Measurements from ENCODE around the gene SPINDOC. TPM values are rescaled to one million over a fixed set of nuclear protein-coding genes. Genes with fewer than 3 reads are reported as not detected.
"Not testable (repeated sequence)": the region's sequence is repeated elsewhere in the genome, so short reads cannot be mapped to it uniquely, and the experiment has no call there.

The SPINDOC gene
- total RNA-seq, 3 donors from 2014 or later = 5.8 to 22.3 (median 7.0) TPM

DNA sequence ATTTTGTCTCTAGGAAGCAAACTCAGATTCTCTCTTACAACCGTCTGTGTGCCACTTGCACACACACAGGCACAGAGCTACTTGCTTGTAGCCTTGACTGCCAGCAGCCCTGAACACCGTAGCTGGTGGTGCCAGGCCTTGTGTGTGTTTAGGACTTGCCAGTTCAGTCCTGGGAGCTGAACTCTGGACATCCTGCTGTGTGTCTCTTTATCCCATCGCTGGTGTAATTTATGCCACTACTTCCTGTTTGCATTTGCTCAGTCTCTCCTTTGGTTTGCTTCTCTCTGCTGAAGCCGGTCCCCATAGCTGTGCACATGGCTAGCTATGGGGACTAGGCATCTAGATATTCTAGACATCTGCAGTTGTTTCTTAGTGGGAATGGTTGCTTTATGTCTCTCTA lies 49.7 kb downstream of the SPINDOC start:
- DNase-seq (peak; percentile 64 to 73 (median 65)), ATAC-seq (peak; percentile 91)
- peaks cover 55% of the 10 kb centered on the region for H3K4me1 ChIP-seq (ENCODE audit: low read depth)
- TF ChIP-seq, protein P1, sequence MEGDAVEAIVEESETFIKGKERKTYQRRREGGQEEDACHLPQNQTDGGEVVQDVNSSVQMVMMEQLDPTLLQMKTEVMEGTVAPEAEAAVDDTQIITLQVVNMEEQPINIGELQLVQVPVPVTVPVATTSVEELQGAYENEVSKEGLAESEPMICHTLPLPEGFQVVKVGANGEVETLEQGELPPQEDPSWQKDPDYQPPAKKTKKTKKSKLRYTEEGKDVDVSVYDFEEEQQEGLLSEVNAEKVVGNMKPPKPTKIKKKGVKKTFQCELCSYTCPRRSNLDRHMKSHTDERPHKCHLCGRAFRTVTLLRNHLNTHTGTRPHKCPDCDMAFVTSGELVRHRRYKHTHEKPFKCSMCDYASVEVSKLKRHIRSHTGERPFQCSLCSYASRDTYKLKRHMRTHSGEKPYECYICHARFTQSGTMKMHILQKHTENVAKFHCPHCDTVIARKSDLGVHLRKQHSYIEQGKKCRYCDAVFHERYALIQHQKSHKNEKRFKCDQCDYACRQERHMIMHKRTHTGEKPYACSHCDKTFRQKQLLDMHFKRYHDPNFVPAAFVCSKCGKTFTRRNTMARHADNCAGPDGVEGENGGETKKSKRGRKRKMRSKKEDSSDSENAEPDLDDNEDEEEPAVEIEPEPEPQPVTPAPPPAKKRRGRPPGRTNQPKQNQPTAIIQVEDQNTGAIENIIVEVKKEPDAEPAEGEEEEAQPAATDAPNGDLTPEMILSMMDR (IDR thresholded peaks at IDR 0.05) = no peak
- no peaks in the 10 kb centered on the region for H3K36me3 ChIP-seq (ENCODE audit: low read depth)
- H3K4me3 ChIP-seq = no peak overlapping the region
- no peaks in the 10 kb centered on the region for H3K9me3 ChIP-seq
- intact Hi-C loops (cut with DNase I, micrococcal nuclease) = no loop called here

DNA sequence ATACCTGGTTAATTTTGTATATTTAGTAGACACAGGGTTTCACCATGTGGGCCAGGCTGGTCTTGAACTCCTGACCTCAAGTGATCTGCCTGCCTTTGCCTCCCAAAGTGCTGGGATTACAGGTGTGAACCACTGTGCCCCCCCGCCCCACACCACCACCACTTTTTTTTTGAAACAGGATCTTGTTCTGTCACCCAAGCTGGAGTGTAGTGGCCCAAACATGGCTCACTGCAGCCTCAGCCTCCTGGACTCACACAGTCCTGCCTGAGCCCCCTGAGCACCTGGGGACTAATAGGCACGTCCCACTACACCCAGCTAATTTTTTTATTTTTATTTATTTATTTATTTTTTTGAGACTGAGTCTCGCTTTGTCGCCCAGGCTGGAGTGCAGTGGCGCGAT lies 50.4 kb downstream of the SPINDOC start:
- H3K9me3 ChIP-seq; H3K4me3 ChIP-seq; H3K36me3 ChIP-seq (ENCODE audit: low read depth); ATAC-seq; intact Hi-C loops (cut with DNase I, micrococcal nuclease): not testable (repeated sequence)
- H3K4me1 ChIP-seq (ENCODE audit: low read depth) = peaks cover 55% of the 10 kb centered on the region
- DNase-seq = peak in 2 of 3 donors; percentile 24 to 27

DNA sequence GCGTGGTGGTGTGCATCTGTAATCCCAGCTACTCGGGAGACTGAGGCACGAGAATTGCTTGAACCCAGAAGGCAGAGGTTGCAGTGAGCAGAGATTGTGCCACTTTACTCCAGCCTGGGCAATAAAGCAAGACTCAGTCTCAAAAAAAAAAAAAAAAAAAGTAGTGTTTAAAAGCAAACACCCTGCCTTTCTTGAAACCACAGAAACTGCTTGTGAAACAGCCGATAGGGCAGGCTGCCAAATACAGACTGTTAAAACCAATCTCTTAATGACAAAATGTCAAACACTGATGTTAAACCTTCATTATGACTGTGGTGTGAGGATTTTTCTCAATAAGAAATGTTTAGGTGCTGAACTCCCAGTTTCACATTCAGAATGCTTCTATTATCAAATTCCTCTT lies 53.0 kb downstream of the SPINDOC start:
- H3K4me1 ChIP-seq (ENCODE audit: low read depth) = peaks cover 75% of the 10 kb centered on the region
- peak; percentile 43 for ATAC-seq

DNA sequence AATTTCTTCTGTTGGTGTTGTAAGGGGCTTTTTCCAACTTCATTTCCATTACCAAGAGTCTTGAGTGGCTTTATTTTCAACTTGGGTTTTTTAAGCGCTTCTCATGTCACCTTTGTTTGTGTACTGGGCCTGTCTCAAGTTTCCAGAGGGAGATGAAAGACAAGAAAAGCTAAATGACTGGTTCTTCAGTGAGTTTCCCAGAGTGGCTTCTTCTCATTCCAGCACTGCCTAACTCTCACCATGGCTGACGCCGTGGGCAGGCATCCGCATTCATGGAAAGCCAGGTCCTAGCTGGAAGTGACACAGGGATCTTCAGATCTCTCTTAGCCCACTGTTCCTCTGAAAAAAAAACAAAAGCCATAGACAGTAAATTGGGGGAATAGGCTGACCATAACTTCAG lies 54.3 kb downstream of the SPINDOC start:
- Histone ChIP-seq H3K36me3 (ENCODE audit: low read depth) (no peaks in the 10 kb centered on the region), H3K4me1 (ENCODE audit: low read depth) (peaks cover 84% of the 10 kb centered on the region), H3K4me3 (no peak overlapping the region), H3K9me3 (no peaks in the 10 kb centered on the region)
- ATAC-seq (no peak), DNase-seq (peak in 2 of 3 donors; percentile 15 to 16)
- intact Hi-C loops (cut with DNase I, micrococcal nuclease) = no loop called here
- TF ChIP-seq, protein P1 (IDR thresholded peaks at IDR 0.05) = no peak

More for the DNA sequence above, 53.0 kb downstream of the SPINDOC start:
- peak; percentile 46 to 91 (median 47) for DNase-seq
- TF ChIP-seq, protein P1 (IDR thresholded peaks at IDR 0.05) = no peak
- Histone ChIP-seq H3K36me3 (ENCODE audit: low read depth) (no peaks in the 10 kb centered on the region), H3K4me3 (no peak overlapping the region), H3K9me3 (no peaks in the 10 kb centered on the region)
- intact Hi-C loops (cut with DNase I, micrococcal nuclease) = no loop called here

DNA sequence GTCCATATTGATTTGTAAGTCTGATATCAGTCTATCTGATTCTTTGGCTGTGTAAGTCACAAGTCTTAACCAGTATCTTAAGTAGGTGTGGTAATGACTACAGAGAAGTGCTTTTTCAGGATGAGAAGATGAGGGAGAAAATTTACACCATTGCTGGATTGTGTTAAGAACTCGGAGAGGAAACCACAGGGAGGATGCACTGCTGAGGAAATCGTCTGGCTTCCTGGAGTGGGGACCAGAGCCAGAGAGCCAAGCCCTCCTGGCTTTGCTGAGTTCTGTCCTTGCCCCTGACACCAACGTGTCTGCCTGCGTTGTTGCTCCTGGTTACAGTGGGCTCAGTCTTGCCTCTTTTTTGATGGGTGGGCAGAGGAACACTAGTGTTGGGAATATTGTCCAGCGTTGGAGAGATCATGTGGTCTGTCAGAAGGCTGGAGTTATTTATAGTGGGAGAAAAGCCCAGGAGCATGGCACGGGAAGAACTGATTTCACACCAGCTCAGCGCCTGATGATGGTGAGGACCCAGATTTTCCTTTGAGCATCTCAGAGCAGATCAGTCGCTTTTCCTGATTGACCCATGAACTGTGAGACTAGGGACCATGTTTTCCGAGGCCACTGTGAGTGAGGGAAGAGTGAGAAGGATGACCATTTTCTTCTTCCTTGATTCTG lies 55.3 kb downstream of the SPINDOC start:
- DNase-seq = peak in 2 of 3 donors; percentile 18 to 33
- no peak for ATAC-seq

DNA sequence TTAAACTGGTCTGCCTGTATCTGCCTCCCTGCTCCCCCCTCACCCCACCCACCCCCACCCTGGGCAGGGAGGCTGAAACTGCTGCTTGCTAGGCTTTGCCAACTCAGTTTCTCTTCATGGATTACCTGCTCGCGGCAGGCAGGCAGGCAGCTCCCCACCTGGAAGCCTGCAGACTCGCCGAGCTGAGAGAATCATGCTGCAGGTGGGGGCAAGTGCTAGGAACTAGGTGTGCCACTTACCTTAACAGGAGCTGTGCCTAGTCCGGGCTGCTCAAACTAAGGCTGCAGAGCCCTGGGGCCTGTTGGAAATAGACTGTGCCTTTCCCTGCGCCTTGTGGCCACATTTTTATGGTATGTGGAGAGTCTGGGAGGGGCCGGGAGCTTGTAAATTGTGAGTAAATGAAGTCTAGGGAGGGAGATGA lies 55.9 kb downstream of the SPINDOC start:
- Histone ChIP-seq H3K9me3 (no peaks in the 10 kb centered on the region), H3K4me3 (no peak overlapping the region), H3K36me3 (ENCODE audit: low read depth) (no peaks in the 10 kb centered on the region), H3K4me1 (ENCODE audit: low read depth) (peaks cover 80% of the 10 kb centered on the region)
- ATAC-seq (peak; percentile 59), DNase-seq (peak; percentile 67 to 77 (median 75))
- TF ChIP-seq, protein P1 (IDR thresholded peaks at IDR 0.05) = no peak
- intact Hi-C loops (cut with DNase I, micrococcal nuclease) = no loop called here

More for the DNA sequence above, 55.3 kb downstream of the SPINDOC start:
- TF ChIP-seq, protein P1 (IDR thresholded peaks at IDR 0.05) = no peak
- Histone ChIP-seq H3K9me3 (no peaks in the 10 kb centered on the region), H3K4me1 (ENCODE audit: low read depth) (peaks cover 82% of the 10 kb centered on the region), H3K36me3 (ENCODE audit: low read depth) (no peaks in the 10 kb centered on the region), H3K4me3 (no peak overlapping the region)
- intact Hi-C loops (cut with DNase I, micrococcal nuclease) = no loop called here

All from mucosa of descending colon (tissue), 3 donors.